Right lobe of liver (tissue), 6 donors: ENCODE data around the gene ZEB1. TPM values are rescaled to one million over a fixed set of nuclear protein-coding genes. Genes with fewer than 3 reads are reported as not detected.
"Not testable (repeated sequence)": the region's sequence is repeated elsewhere in the genome, so short reads cannot be mapped to it uniquely, and the experiment has no call there.

Experiments used
- ATAC-seq, 4 donors: fragments of 200-7000 bp; cut with Tn5 transposase; one replicate each; pipeline ENCODE4 v1.9.1; 2020; ENCODE audit warnings: mild to moderate bottlenecking in 4 of 4, moderate library complexity in 4 of 4
- DNase-seq, 3 donors: peaks; one replicate each; pipeline ENCODE4 v3.0.0-alpha.2; 2020
- H3K27ac ChIP-seq, 3 donors: fragments of 200-600 bp; one replicate each; pipeline ENCODE4 v1.8.0; 2022
- H3K27me3 ChIP-seq, 2 donors: fragments of 200-600 bp; one replicate each; pipeline ENCODE4 v1.8.0; 2022
- H3K36me3 ChIP-seq, 4 donors: fragments of 200-600 bp; sonication (generic) in 1 of 4; one replicate each; pipeline versions ENCODE4 v1.5.1 to v1.8.0; 2017 to 2022; ENCODE audit warnings: control low read depth in 1 of 4
- H3K4me1 ChIP-seq, 4 donors: fragments of 200-600 bp; sonication (generic) in 1 of 4; one replicate each; pipeline versions ENCODE4 v1.5.1 to v1.8.0; 2017 to 2022; ENCODE audit warnings: control low read depth in 1 of 4
- H3K4me3 ChIP-seq, 3 donors: fragments of 200-600 bp; one replicate each; pipeline ENCODE4 v1.8.0; 2022
- H3K9me3 ChIP-seq, 4 donors: fragments of 200-600 bp; sonication (generic) in 1 of 4; one replicate each; pipeline versions ENCODE4 v1.5.1 to v1.8.0; 2017 to 2022; ENCODE audit warnings: control low read depth in 1 of 4
- POLR2A ChIP-seq: fragments of 450-650 bp; IDR thresholded peaks from one replicate; pipeline ENCODE4 v1.6.1; 2017; ENCODE audit warnings: antibody characterized with exemption, mild to moderate bottlenecking
- WGBS: methylation state at CpG from one replicate; pipeline ENCODE4 v1.1.6; 2018; ENCODE audit warnings: low coverage, low lambda C conversion rate; ENCODE audit not compliant: insufficient coverage; ENCODE audit errors: missing lambda C conversion rate; 5-methylcytosine and 5-hydroxymethylcytosine counted together
- intact Hi-C, 2 donors: fragments of 100-400 bp; cut with DNase I; formaldehyde crosslinking; loops; one replicate each; pipeline versions ENCODE4 v1.11.2 to v1.14.1; 2022
- total RNA-seq, 6 experiments: library from RNA; depleted of rRNA in 2 of 6; stranded (reverse); fragments of >200 nt in 2 of 6; fragmentation: NEBNext Ultra II Directional in 3 of 6; extraction: Animal tissue kit (Norgen Biotek cat#: 25700) in 3 of 6; gene quantifications; one replicate each; pipeline versions ENCODE4 v1.1.0 to v1.2.4, GENCODE V29; 2016 to 2023
- TF ChIP-seq, protein P1 (sequence below), 4 donors: fragments of 200-600 bp in 3 of 4; fragments of 450-650 bp in 1 of 4; IDR thresholded peaks; one replicate each; pipeline versions ENCODE4 v1.5.1 to v1.8.0; 2016 to 2022; ENCODE audit warnings: antibody characterized with exemption in 4 of 4, mild to moderate bottlenecking in 2 of 4
- donor health status: DM: no; HTN: yes; CAD: no.
- donor health status: DM: no; HTN: no; CAD: no.
- donor health status: DM: no; HTN: no; CAD: no.
- donor health status: DM: no; HTN: yes; CAD: no.
- donor health status: DM: no; HTN: yes; CAD: no.

The ZEB1 gene
- total RNA-seq, 6 experiments from 2014 or later: 10.0 to 17.6 (median 13.6) TPM

DNA sequence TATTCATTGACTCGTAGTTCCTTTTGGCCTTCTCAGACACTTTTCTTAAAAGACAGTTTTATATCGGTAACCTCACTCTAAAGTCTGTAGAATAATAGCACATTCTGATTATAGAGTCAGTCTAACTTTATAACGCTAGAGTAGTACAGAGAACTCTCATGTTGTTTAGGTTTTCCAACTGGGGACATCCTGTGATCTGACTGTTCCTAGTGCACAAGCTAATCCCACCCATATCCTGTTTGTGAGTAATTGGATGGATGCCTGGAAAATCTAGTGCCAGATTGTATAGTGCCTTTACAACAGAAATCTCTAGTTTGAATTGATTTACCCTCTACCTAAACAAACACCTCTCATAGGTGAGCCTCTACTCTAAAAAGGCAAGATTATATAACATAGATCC lies 107.4 kb downstream of the ZEB1 start:
- no peak for DNase-seq
- no peak for TF ChIP-seq POLR2A
- TF ChIP-seq, protein P1, sequence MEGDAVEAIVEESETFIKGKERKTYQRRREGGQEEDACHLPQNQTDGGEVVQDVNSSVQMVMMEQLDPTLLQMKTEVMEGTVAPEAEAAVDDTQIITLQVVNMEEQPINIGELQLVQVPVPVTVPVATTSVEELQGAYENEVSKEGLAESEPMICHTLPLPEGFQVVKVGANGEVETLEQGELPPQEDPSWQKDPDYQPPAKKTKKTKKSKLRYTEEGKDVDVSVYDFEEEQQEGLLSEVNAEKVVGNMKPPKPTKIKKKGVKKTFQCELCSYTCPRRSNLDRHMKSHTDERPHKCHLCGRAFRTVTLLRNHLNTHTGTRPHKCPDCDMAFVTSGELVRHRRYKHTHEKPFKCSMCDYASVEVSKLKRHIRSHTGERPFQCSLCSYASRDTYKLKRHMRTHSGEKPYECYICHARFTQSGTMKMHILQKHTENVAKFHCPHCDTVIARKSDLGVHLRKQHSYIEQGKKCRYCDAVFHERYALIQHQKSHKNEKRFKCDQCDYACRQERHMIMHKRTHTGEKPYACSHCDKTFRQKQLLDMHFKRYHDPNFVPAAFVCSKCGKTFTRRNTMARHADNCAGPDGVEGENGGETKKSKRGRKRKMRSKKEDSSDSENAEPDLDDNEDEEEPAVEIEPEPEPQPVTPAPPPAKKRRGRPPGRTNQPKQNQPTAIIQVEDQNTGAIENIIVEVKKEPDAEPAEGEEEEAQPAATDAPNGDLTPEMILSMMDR (IDR thresholded peaks at IDR 0.05): no peak
- WGBS: 61% methylated on average over 3 of the region's 3 CpGs
- Histone ChIP-seq H3K27ac (peak overlapping the region in 1 of 3 donors; percentile 10), H3K9me3 (no peaks in the 10 kb centered on the region), H3K27me3 (no peaks in the 10 kb centered on the region), H3K4me1 (no peaks in the 10 kb centered on the region), H3K36me3 (no peaks in the 10 kb centered on the region), H3K4me3 (no peak overlapping the region)
- peak; percentile 58 to 85 (median 72) for ATAC-seq
- intact Hi-C loops: no loop called here

DNA sequence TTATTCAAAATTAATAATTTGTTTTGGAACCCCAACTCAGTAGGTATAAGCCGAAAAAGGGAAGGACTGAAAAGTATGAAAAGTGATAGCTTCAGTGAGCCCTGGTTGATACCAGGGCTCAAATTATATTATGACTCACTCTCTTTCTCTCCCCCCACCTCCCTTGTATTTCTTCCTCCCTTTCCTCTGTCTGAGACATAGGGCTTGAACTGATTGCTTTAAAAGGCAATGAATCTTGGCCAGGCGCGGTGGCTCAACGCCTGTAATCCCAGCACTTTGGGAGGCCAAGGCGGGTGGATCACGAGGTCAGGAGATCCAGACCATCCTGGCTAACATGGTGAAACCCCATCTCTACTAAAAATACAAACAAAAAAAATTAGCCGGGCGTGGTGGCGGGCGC lies 108.3 kb downstream of the ZEB1 start:
- H3K9me3 ChIP-seq, H3K4me1 ChIP-seq, DNase-seq, H3K27ac ChIP-seq, ATAC-seq, intact Hi-C loops, H3K27me3 ChIP-seq, H3K4me3 ChIP-seq, H3K36me3 ChIP-seq: not testable (repeated sequence)
- WGBS: 98% methylated on average over 6 of the region's 10 CpGs

DNA sequence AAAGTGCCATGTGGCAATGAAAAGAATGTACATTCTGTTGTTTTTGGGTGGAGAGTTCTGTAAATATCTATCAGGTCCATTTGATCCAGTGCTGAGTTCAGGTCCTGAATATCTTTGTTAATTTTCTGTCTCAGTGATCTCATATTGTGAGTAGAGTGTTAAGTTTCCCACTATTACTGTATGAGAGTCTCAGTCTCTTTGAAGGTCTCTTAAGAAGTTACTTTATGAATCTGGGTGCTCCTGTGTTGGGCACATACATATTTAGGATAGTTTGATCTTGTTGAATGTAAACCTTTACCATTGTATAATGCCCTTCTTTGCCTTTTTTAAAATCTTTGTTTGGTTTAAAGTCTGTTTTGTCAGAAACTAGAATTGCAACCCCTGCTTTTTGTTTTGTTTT lies 109.5 kb downstream of the ZEB1 start:
- ATAC-seq, H3K36me3 ChIP-seq, intact Hi-C loops, H3K9me3 ChIP-seq, H3K4me1 ChIP-seq, H3K27me3 ChIP-seq, DNase-seq, H3K27ac ChIP-seq, H3K4me3 ChIP-seq: not testable (repeated sequence)

DNA sequence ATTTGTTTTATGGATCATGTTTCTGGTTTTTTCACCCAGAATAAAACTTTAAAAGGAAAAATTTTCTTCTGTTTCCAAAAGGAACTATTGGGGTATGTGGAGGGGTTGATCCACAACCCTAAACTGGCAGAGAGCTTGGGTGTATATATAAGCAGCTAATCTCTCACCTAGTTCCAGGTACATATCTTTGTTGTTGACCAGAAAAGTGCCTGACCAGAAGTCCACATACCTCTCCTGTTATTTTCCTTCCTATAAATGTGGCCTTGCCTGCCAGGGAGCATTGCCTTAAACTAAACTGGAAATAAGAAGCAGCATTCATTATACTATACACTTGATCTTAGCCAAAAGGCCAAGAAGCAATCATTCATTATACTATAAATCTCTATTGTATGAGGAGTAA lies 112.0 kb downstream of the ZEB1 start:
- Histone ChIP-seq H3K9me3 (no peaks in the 10 kb centered on the region), H3K27ac (no peak overlapping the region), H3K4me3 (no peak overlapping the region), H3K4me1 (no peaks in the 10 kb centered on the region), H3K27me3 (no peaks in the 10 kb centered on the region), H3K36me3 (no peaks in the 10 kb centered on the region)
- intact Hi-C loops: no loop called here
- no peak for DNase-seq
- no peak for TF ChIP-seq POLR2A
- TF ChIP-seq, protein P1 (IDR thresholded peaks at IDR 0.05): no peak
- ATAC-seq: peak in 2 of 4 donors; percentile 26 to 30

DNA sequence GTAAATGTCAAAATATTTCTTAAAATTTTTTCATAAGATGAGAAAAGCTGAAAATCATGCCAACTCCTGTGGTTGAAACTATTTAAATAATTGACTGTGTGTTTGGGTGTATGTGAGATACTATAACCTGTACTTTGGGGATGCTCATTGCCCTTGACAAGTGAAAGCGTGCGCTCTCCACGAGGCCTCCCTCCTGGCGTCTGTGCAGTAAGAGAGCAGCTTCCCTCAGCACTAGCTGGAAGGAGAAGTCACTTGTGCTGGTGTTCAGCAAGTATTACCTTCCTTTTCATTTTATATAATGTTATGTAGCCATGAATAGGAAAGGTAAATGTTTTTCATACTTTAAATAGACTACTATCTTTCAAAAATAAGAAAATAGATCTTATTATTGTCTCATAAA lies 118.9 kb downstream of the ZEB1 start:
- Histone ChIP-seq H3K9me3 (no peaks in the 10 kb centered on the region), H3K4me3 (no peak overlapping the region), H3K27ac (no peak overlapping the region), H3K36me3 (no peaks in the 10 kb centered on the region), H3K4me1 (no peaks in the 10 kb centered on the region), H3K27me3 (no peaks in the 10 kb centered on the region)
- no peak for TF ChIP-seq POLR2A
- TF ChIP-seq, protein P1 (IDR thresholded peaks at IDR 0.05): no peak
- intact Hi-C loops: no loop called here
- WGBS: 85% methylated on average over 4 of the region's 4 CpGs
- no peak for DNase-seq
- ATAC-seq: no peak

DNA sequence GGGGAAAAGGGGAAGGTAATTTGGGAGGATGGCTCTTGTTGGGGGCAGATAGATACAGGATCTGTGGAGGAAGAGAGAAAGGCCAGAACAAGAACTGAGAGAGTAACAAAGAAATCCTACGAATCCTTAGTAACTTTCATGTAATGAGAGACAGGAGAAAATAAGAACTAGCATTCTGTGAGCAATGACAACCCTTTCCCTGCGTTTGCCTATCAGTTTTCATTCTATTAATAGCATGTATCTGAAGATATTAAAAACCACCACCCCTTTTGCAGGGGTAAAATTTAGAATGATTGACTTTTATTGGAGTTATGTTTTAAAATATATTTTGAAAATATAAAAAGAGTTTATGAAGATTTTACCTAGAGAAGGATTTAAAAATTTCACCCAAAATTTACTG lies 132.8 kb downstream of the ZEB1 start:
- DNase-seq (no peak), ATAC-seq (no peak)
- intact Hi-C loops: no loop called here
- Histone ChIP-seq H3K4me1 (no peaks in the 10 kb centered on the region), H3K4me3 (no peak overlapping the region), H3K36me3 (peaks cover 0 to 3% (median 0%) of the 10 kb centered on the region in 4 donors), H3K27me3 (no peaks in the 10 kb centered on the region), H3K27ac (no peak overlapping the region), H3K9me3 (no peaks in the 10 kb centered on the region)
- TF ChIP-seq, protein P1 (IDR thresholded peaks at IDR 0.05): no peak
- TF ChIP-seq POLR2A: no peak
- WGBS: 75% methylated on average over 2 of the region's 2 CpGs
